NCI-H524 treated with DMSO at 0.1 percent for 48 hours (cell line): Measurements from ENCODE around the gene BGN.

Experiments
- DNase-seq: peaks from one replicate; lab custom pipeline; 2025; lab: John Stamatoyannopoulos, UW

BGN gene

DNA sequence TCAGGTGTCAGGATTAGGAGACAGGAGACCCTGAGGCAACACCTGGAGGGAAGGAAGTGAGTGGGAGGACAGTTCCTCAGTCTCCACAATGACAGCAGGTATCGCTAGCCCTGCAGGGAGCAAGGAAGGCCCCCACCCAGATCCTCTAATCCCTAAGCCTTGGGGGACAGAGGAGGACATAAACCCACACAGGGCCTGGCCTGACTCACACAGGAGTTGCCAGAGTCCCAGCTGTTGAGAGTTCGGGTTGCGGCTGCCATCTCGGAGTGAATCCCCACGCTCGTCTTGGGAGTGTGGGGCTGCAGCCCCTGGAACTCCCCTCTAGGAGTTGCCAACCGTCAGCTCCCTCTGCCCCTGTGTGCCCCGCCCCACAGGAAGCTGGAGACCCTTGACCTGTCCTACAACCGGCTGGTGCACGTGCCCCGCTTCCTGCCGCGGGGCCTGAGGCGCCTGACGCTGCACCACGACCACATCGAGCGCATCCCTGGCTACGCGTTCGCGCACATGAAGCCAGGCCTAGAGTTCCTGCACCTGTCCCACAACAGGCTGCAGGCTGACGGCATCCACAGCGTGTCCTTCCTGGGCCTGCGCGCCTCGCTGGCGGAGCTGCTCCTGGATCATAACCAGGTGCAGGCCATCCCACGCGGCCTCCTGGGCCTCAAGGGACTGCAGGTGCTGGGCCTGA lies 9.2 kb upstream of the BGN start:
- no peak for DNase-seq

DNA sequence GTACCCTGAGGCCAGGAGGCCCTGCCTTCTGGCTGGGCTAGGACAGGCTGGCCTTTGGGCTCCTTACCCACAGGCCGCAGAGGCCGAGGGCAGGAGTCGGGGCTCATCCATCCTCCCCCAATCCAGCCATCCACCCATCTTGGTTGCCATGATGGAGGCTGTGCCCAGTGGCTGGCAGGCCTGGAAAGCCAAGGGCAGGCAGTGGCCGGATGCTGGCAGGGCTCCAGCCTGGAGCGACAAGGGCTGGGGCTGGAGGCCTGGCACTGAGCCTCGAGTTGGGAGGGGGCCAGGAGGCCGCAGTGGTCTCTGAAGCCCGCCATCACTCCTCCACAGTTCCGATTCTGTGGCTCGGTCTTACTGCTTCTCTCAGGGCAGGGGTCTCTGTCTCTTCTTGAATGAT lies 8.6 kb upstream of the BGN start:
- DNase-seq = no peak

DNA sequence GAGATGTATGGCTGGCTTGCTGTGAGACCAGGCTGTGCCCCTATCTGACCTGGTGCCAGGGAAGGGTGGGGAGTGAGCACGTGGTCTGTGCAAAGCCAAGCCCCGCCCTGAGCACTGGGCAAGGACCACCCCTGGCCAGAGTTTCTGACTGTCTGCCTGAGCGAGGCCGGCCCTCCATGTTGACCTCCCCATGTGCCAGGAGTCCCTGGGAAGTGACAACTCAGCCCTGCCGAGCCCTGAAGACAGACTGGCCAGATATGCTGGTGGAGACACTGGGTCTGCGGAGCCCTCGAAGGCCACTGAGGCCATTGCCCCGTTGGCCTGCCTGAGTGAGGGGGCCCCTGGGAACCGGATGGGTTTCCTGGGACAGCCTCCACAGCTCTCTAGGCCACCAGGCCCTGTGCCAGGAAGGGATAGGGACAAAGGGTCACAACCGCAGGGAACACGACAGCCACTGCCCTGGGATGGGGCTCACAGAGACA lies 7.1 kb upstream of the BGN start:
- DNase-seq = no peak

DNA sequence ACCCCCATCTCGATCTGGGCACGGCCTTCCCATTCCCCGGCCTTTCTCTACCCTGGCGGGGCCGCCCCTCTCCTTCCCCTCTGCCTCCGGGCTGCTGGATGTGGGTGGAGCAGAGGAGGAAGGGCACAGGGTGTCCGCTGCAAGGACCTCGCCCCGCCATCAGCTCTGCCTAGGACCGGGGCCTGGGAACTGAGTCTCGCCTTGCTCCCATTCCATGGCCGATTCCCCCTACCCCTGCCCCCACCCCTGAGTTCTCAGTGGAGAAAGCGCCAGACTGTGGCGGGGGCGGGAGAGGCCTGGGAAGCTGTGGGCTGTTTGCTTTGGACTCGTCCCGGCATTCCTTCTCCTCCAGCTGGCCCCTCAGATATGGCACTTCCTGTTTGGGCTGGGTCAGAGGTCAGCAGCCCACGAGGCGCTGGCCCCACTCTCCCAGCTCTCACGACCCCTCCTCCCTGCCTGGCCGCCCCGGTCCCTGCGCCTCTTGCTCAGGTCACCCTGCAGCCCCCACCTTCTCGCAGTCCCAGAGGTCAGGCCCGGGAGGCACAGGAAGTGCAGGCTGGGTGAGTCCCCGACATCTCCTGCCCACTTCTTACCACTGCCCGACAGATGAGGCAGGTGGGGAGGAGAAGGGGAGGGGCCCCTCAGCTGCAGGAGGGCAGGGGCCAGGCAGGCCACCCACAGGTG lies 6.4 kb upstream of the BGN start:
- no peak for DNase-seq

DNA sequence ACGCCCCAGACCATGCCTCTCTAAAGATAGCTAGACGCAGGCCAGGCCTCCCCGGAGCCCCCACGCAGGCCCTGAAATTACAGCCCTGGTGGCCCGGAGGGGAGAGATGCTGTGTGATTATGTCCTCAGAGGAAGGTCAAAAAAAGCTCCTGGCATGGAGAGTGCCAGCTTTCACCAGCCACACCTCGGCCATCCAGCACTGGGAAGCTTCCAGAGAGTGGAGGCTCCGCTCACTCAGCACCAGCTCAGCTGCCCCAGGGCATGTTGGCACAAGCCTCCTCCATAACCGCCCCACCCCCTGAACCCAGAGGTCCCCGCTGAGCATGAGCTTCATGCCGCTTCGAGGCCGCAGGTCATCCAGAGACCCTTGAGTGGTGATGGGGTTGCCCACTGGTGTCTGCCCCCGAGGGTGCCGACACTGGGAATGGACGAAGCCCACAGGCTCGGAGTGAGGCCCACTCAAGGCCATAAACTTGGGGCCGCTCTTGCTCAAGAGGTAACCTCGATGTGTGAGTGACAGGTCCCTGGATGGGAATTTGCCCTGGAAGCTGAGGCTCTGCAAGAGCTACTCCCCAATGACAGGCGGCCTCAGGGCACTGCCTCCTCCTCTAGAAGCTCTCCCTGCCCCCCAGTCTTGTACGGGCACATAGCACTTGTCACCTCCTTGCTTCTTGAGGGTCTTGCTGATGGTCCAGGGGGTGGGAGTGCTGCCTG lies 4.4 kb upstream of the BGN start:
- DNase-seq = no peak

DNA sequence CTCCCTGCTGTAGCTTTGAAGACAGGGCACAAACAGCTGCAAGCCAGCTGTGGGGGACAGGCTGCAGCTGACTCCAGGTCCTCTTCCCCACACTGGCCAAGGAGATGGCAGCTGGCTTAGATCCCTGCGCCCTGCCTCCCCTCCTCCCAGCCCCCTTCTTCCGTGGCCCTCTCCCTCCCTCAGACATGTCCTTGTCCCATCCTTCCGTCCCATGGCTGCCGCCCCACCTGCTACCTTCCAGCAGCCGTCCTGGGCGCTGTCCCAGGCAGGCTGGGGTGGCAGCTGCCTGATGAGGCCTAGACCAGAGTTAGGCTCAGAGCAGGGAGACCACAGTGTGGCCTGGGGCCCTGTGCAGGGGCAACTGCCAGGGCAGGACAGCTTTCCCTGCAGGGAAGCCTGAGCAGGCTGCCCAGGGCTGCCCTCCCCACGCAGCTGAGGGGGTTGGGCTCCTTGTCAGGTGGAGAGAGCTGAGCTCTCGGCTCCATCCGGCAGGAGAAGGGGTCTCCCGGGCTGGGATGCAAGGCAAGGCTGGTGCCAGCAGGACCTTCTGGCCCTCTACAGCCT lies 3.3 kb upstream of the BGN start:
- no peak for DNase-seq

DNA sequence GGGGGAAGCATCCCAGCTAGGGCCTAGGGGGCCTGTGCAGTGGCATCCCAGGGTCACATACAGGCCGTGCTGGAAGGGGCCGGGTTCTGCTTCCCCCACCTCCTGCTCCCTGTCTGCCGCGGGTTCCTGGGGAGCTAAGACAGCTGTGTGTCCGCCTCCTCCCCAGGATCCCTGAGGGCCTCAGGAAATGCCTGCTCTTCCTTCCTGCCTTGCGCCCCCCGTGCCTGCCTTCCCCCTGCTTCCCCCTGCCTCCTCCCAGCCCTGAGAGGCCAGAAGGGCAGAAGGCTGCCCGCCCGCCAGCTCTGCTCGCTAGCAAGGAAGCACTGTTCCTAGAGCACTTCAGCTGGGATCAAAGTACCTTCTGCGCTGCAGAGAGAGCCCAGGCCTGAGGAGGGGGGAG lies 2.9 kb upstream of the BGN start:
- no peak for DNase-seq

DNA sequence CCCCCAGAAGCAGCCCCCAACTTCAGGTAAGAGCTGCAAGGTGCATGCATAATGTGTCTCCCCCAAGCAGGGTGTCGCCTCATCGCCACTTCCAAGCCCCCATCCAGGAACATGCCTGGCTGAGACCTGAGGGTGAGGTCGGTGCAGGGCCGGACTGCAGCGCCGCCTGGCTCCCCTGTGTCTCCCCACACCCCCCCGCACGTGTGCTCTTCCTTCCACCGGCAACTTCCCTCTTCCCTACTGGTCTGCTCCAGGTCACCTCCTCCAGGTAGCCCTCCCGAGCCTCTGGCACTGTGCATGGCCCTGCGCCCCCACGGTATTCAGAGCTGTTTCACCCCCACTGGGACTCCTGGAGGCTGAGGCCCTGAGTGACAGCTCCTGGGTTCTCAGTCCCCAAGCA lies 2.2 kb upstream of the BGN start:
- no peak for DNase-seq

DNA sequence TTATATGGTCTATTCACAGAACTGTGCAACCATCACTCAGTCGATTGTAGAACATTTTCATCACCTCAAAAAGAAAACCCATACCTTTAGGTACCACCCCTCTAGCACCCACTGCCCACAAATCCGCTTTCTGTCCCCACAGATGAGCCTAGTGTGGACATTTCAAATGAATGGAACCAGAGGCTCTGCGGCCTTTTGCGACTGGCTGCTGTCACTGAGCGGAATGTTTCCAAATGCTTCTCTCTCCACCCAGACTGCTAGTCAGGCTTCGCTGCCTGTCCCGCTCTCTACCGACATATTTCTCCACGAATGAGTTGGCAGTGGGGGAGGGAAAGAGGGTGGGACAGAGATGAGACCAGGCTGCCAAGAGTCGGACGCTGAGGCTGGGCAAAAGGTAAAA lies 1.7 kb upstream of the BGN start:
- DNase-seq = no peak

DNA sequence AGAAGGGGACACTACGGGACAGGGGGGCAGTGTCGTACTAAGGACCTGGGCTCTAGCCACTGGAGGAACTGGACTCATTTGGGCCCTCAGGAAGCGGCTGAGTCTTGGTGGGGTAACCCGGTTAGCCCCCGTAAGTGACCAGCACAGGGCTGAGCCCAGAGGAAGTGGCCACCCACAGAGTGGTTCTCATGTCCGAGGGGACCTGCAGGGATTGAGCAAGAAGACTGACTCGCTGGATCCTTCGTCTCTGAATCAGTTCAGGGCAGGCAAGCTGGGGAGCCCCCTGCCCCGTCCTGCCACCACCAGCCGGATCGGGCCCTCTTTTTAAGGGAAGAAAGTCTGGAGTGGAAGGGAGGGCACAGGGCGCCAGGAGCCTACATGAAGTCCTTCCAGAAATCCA lies 719 bp upstream of the BGN start:
- DNase-seq = no peak

DNA sequence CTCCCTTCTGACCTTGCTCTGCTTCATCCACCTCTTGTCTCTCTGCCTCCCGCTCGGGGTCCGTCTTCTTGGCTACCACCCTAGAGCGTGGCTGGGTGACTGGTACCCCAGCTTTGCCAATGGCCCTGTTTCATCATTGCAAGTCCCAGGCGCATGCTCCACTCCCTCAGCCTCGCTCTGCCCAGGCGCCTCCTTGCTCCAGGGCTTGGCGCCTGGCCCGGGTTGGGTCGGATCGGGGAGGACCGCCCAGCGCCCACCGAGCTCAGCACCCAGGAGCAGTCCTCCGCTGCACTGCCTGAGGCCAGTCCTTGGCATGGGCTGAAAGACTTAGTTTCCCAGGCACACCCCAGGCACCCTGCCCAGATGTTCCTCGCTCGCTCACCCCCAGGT lies 577 bp downstream of the BGN start:
- DNase-seq = no peak

DNA sequence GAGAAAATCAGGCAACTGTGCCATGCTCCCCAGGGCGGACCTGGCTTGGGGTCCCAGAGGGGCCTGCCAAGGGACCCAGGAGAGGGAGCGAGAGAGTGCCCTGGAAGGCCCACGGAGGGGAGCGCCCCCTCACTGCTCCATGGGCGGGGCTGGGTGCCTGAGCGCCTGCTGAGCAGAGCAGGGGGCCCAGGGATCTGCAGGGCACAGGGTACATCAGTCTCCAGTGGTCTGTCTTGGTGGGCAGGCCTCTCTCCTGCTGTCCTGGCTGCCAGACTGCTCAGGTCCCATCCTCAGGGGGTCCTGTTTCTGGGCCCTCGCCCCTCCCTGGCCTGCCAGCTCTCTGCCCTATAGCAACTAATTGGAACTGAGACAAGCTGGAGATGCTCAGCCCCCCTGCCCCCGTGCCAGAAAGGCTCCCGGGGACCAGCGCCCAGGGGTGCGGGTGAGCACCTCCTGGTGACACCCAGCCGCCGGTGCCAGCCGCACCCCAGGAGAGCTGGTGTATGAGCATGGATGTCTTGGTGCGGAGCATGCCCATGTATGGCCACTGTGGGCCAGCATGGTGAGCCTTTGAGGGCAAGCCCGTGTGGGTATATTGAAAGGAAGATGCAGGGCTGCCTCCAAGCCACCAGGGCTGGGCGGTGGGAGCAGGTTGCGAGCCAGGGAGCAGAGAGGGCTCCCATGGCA lies 1.3 kb downstream of the BGN start:
- DNase-seq = no peak

DNA sequence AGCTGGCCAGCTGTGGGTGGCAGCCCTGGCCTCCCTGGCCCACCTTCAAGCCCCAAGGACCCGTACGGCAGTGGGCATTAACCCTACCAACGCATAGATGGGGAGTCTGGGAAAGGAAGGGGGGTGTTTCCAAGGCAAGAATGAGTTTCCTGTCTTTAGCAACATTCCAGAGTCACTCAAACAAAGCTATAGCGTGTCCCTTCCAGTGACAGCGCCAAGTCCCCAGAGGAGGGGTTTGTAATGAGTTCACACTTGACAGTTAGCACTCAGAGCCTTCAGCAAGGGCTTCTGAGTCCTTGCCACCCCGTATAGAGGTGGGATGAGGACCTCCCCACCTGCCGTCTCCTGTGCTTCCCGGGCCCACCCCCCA lies 1.8 kb downstream of the BGN start:
- DNase-seq = no peak

DNA sequence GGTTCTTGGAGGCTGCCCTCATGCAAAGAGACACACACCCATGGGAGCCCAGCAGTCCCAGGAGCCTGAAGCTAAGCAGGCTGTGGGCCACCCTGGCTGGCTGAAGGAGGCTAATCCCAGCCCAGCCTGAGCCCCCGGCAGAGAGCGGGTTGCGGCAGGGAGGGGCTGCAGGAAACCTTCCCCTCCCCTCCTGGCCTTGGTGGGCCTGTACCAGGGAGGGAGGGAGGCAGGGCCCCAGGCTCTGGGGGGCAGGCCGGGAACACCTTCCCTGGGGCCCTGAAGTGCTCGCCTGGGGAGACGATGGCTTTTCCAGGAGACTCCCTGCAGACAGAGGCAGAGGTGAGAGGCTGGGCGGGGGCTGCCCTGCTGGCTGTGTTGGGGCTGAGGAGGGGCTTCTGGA lies 3.7 kb downstream of the BGN start:
- DNase-seq = no peak

DNA sequence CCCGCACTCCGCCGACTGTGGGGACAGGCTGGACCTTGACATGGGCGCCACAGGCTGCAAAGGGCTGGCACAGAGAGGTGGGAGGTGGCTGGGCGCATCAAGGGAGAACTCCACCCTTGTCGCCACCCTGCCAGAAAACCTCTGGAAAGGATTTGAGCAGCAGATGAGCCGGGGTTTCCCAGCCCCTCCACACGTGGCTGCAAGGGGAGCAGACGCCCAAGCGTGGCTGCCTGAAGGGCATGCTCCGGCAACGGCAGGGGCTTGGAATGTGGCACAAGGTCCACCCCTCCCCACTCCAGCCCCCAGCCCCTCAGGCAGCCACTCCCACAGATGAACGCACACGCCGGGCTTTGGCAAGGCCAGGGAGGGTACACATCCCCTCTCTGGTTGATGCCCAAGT lies 4.6 kb downstream of the BGN start:
- no peak for DNase-seq

DNA sequence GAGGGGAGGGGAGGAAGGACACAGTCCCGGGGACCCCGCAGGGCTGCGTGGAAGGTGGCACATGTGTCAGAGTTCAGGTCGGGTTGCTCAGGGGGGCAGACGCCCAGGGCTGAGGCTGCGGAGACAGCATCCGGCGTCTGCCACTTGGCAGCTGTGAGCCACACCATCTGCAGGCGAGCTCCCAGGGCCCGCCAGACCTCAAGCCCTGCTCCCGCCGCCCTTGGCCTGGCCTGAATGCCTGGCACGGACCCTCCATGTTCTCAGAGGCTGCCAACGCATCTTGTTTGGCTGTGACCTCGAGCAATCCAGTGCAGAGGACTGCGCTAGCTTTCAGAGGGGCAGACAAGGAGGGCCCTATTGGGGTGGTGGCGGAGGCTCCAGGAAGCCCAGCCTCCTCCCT lies 5.1 kb downstream of the BGN start:
- no peak for DNase-seq

DNA sequence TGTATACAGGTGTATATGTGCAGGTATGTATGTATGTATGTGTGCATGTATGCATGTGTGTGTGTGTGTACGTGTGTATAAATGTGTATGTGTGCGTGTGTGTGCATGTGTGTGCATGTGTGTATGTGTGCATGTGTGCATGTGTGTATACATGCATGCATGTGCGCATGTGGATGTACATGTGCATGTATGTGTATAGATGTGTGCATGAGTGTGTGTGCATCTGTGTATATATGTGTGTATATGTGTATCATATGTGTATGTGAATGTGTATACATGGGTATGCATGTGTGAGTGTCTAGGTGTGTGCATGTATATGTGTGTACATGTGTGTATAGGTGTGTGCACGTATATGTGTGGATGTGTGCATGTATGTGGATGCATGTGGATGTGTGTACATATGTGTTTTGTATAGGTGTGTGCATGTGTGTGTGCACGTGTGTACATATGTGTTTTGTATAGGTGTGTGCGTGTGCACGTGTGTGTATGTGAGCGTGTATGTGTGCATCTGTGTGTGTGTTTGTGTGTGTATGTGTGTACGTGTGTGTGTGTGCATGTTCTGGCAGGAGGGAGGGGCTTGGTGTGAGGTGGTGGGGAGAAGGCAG lies 6.0 kb downstream of the BGN start:
- no peak for DNase-seq

DNA sequence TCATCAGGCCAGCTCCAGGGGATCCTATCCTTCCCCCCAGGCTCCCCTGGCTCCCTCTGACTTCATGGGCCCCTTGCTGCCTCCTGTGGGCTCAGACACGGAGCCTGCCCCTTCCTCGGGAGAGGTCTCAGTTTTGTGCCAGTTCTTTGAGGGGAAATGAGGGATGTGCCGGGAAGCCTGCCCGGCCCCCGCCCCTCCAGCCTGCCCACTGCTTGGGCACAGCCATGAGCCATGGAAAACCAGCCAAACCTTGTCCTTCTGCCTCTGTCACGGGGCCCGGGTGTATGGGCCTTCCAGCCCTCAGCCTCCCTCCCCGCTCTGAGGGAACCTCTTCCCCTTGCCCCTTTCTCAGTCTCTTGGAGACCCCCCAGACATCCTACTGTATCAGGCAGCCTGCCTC lies 6.8 kb downstream of the BGN start:
- no peak for DNase-seq

DNA sequence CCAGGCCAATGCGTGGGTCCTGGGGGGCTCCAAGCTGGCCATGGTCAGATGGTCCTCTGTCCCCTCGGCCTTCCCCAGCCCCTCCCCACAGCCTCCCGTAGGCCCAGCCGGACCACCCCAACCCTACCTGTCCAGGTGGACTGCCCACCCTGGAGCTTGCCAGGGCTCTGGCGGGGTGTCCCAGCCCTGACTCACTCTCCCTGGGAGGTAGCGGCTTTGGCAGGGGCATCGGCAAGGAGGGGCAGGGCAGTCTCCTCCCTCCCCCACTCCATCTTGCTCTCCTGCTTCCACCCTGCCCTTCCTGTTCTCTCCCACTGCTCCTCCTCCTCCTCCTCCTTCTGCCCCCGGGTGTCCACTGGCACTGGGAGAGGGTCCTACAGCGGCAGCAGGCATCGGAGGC lies 7.4 kb downstream of the BGN start:
- DNase-seq = no peak

DNA sequence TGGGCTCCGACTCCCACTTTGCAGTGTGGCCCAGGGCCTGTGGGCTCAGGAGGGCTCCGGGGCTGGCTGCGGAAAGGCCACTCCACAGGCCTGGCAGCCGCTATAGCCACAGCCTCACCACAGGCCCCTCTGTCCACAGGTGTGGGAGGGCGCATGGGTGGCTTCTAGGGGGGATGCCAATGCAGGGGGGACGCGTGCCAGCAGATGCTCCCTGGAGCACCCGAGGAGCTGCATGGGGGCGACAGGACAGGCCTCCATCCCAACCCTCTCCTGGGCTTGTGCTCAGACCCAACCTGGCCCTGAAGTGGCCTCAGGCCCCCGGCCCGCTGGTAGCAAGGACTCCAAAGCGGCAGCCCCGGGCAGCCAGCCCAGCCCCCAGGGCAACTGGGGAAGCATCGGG lies 8.0 kb downstream of the BGN start:
- no peak for DNase-seq

DNA sequence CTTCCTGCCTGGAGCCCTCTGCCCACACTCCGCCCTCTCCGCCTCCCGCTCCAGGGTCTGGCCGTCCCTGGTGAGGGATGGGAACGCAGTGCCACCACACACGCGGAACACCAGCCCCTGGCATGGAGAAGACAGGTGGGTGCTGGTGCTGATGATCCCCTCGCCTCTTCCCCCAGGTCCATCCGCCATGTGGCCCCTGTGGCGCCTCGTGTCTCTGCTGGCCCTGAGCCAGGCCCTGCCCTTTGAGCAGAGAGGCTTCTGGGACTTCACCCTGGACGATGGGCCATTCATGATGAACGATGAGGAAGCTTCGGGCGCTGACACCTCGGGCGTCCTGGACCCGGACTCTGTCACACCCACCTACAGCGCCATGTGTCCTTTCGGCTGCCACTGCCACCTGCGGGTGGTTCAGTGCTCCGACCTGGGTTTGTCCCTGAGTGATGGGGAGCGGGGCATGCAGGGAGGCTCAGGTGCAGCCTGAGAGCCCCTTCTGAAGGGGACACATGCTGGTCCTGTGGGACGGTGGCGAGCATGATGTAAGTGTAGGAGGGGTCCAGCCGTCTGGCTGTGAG lies 9.8 kb downstream of the BGN start:
- no peak for DNase-seq

DNA sequence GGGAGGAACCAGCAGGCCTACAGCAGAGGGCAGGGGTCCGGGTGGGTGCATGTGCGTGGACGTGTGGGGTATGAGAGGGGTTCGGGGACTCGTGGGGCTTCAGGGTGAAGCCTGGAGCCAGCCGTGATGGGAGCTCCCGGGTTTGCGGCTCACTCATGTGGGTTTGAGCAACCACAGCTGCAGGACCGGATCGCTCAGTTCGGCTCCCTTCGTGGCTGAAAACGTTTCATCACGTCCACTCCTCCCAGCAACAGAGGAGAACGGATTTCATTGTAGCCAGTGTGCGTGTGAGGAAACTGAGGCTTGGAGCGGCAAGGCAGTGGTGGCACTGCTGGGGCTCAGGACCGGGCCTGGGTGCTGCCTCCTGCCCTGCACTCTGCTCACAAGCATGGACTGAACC lies 10.6 kb downstream of the BGN start:
- no peak for DNase-seq
